ENCODE measurements around the gene SNRPD1.

- TF ChIP-seq CTCF (IDR thresholded peaks at IDR 0.05; ENCODE audit: low read depth, low read length) (no peak), POLR2A (IDR thresholded peaks at IDR 0.05; ENCODE audit: extremely low read depth, insufficient read length) (no peak), MAX (IDR thresholded peaks at IDR 0.05; ENCODE audit: low read depth, low read length) (no peak)
Observed at GRCh38 chr18:21605213-21605612, 6.9 kb upstream of the SNRPD1 start.

Measured in NB4 (cell line).